Activated CD4-positive, alpha-beta memory T cell treated with anti-CD3 and anti-CD28 coated beads for 36 hours (primary cell): ENCODE measurements around the gene IQCN. TPM values are rescaled to one million over a fixed set of nuclear protein-coding genes. Genes with fewer than 3 reads are reported as not detected.
A peak's percentile ranks its signal among the peaks of the same experiment; 100 is the strongest.

Experiments
- CTCF ChIA-PET: fragments of 350-600 bp; sonication (Branson Sonifier 250); formaldehyde crosslinking; loops from one replicate; lab custom pipeline; 2021; ENCODE audit warnings: antibody characterized with exemption, inconsistent platforms; lab: Charles Lee
- POLR2A ChIA-PET: fragments of 350-600 bp; sonication (Branson Sonifier 250); formaldehyde crosslinking; loops from one replicate; lab custom pipeline; 2021; ENCODE audit warnings: antibody characterized with exemption; lab: Charles Lee
- DNase-seq: peaks from one replicate; pipeline ENCODE4 v3.0.0-alpha.2; 2020
- H3K27ac Mint-ChIP-seq: one replicate; pipeline ENCODE4 v1.8.0; 2021; ENCODE audit warnings: mixed read lengths
- H3K27me3 Mint-ChIP-seq: one replicate; pipeline ENCODE4 v1.8.0; 2021; ENCODE audit warnings: mixed read lengths
- H3K36me3 Mint-ChIP-seq: one replicate; pipeline ENCODE4 v1.8.0; 2021; ENCODE audit warnings: mixed read lengths
- H3K4me1 Mint-ChIP-seq: one replicate; pipeline ENCODE4 v1.8.0; 2021; ENCODE audit warnings: low read depth, mixed read lengths
- H3K4me3 Mint-ChIP-seq: one replicate; pipeline ENCODE4 v1.8.0; 2021; ENCODE audit warnings: mild to moderate bottlenecking, mixed read lengths
- H3K9me3 Mint-ChIP-seq: one replicate; pipeline ENCODE4 v1.8.0; 2021; ENCODE audit warnings: mixed read lengths
- intact Hi-C: fragments of 100-400 bp; cut with micrococcal nuclease; formaldehyde crosslinking; loops from one replicate; pipeline ENCODE4 v1.15.1; 2023
- total RNA-seq, 2 experiments: library from RNA; stranded (reverse); gene quantifications; one replicate each; pipeline ENCODE4 v1.2.3, GENCODE V29; 2021

IQCN gene
- total RNA-seq, 2 experiments from 2014 or later, result 0.36 to 0.39 TPM

DNA sequence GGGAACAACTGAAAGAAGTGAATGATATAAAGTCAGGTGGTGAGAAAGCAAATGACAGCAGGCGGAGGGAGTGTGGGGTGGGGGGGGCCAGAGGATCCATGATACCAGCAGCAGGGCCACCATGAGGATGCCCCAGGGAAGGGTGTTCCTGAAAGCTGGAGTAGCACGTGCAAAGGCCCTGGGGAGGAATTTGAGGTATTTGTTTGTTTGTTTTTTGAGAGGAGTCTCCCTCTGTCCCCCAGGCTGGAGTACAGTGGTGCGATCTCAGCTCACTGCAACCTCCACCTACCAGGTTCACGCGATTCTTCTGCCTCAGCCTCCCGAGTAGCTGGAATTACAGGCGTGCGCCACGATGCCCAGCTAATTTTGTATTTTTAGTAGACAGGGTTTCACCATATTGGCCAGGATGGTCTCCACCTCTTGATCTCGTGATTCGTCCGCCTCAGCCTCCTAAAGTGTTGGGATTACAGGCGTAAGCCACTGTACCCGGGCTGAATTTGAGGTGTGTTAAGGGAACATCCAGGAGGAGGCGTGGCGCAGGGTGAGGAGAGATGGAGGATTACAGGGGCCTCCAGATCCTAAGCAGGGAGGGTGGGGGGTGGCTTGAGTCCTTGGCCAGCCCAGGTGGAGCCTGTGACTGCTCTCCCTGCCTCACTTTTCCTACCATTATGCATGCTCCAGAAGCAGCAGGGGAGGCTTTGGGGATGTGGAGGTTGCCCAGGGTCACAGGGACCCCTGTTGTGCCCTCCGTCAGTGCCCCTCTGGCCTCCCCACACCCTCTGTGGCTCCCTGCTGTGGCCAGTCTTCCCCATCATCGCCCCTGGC is 19.6 kb upstream of the IQCN start:
- ChIA-PET POLR2A (interaction anchor here (0.8 to 6.5 kb wide), 7 partner anchors 9 to 125 kb away, joined by 3 to 416 read pairs (median 8); partner anchors contain the start of genes JUND, LSM4 and SSBP4), CTCF (interaction anchor here (1.3 to 7.9 kb wide), 3 partner anchors 9 to 29 kb away, joined by 3 to 151 read pairs (median 44); partner anchors contain the start of genes JUND and LSM4)
- intact Hi-C loops, result loop anchor here (1.0 to 10.0 kb wide), 2 partner anchors 10 to 199 kb away; partner anchors contain the start of gene MAST3
- Mint-ChIP-seq H3K9me3 (peaks cover 2% of the 10 kb centered on the region), H3K36me3 (peaks cover 12% of the 10 kb centered on the region), H3K27ac (peak overlapping the region; percentile 98), H3K4me1 (peaks cover 71% of the 10 kb centered on the region), H3K4me3 (peak overlapping the region; percentile 90), H3K27me3 (no peaks in the 10 kb centered on the region)
- DNase-seq, result no peak

DNA sequence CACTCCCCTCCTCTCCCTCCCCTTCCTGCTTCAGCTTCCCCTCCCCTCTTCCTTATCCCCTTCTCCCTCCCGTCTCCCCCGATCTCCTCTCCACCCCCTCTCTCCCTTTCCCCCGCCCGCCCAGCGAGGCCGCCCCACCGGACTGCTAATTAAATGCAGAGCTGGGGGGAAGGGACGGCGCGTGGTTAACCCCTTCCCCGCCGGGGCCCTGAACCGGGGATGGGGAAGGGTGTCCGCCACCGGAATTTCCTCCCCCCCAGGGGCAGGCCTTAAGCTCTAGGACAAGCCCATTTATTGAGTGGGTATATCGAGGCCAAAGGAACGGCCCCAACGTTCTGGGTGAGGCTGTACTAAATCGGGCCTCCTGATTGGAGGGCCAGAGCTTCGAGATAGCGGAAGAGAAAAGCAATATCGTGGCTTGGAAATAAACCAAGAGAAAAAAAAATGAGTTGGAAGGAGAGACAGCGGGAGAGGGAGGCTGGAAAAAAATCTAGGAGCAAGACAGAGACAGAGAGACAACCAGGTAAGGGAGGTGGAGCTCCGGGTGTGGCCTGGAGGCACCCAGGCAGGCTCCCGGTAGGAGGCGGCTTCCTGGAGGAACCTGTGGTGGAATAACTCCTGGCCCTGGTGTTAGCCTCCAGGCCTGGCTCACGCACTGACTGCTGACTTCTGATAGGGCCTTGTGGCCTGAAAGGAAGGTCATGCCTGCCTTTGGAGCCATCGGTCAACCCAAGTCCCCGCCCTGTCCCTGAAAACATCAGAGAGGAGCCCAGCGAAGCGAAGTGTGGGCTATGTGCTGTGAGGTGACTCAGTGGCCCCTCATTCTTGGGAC is 18.8 kb upstream of the IQCN start:
- no peaks in the 10 kb centered on the region for H3K27me3 Mint-ChIP-seq
- peaks cover 2% of the 10 kb centered on the region for H3K9me3 Mint-ChIP-seq
- H3K36me3 Mint-ChIP-seq, result peaks cover 12% of the 10 kb centered on the region
- peak overlapping the region; percentile 90 for H3K4me3 Mint-ChIP-seq
- peak; percentile 78 for DNase-seq
- peaks cover 71% of the 10 kb centered on the region for H3K4me1 Mint-ChIP-seq
- peak overlapping the region; percentile 98 for H3K27ac Mint-ChIP-seq
- ChIA-PET CTCF (interaction anchor here (1.0 to 7.9 kb wide), 6 partner anchors 10 to 295 kb away, joined by 3 to 151 read pairs (median 10); partner anchors contain the start of genes JUND and LSM4), POLR2A (interaction anchor here (0.8 to 6.5 kb wide), 8 partner anchors 8 to 126 kb away, joined by 3 to 416 read pairs (median 10); partner anchors contain the start of genes JUND, LSM4 and SSBP4)
- intact Hi-C loops, result loop anchor here (10.0 kb wide), 1 partner anchor 198 kb away; the partner anchor contains the start of gene MAST3

DNA sequence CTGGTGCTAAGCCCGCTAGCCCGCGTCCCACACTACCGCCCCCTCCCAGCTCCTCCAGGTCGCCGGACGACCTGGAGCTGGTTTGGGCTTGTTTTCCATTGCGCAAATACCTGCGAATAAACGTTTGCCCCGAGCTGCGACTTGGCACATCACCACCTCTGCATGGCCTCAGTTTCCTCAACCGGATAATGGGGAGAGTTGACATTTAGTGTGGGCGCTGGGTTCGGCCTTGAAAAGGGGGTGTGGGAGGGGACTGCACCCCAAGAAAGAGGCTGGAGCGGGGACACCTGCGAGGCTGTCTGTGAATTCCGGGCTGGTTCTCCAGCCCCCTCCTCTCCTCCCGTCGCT is 18.2 kb upstream of the IQCN start:
- Mint-ChIP-seq H3K27me3 (no peaks in the 10 kb centered on the region), H3K27ac (peak overlapping the region; percentile 98), H3K4me1 (peaks cover 69% of the 10 kb centered on the region), H3K36me3 (peaks cover 12% of the 10 kb centered on the region), H3K9me3 (peaks cover 2% of the 10 kb centered on the region), H3K4me3 (peak overlapping the region; percentile 90)
- ChIA-PET POLR2A (interaction anchor here (1.0 to 6.5 kb wide), 7 partner anchors 8 to 127 kb away, joined by 3 to 416 read pairs (median 11); partner anchors contain the start of genes JUND, LSM4 and SSBP4), CTCF (interaction anchor here (1.0 to 7.9 kb wide), 6 partner anchors 11 to 294 kb away, joined by 3 to 151 read pairs (median 10); partner anchors contain the start of genes JUND and LSM4)
- peak; percentile 64 for DNase-seq
- intact Hi-C loops, result loop anchor here (10.0 kb wide), 1 partner anchor 198 kb away; the partner anchor contains the start of gene MAST3

DNA sequence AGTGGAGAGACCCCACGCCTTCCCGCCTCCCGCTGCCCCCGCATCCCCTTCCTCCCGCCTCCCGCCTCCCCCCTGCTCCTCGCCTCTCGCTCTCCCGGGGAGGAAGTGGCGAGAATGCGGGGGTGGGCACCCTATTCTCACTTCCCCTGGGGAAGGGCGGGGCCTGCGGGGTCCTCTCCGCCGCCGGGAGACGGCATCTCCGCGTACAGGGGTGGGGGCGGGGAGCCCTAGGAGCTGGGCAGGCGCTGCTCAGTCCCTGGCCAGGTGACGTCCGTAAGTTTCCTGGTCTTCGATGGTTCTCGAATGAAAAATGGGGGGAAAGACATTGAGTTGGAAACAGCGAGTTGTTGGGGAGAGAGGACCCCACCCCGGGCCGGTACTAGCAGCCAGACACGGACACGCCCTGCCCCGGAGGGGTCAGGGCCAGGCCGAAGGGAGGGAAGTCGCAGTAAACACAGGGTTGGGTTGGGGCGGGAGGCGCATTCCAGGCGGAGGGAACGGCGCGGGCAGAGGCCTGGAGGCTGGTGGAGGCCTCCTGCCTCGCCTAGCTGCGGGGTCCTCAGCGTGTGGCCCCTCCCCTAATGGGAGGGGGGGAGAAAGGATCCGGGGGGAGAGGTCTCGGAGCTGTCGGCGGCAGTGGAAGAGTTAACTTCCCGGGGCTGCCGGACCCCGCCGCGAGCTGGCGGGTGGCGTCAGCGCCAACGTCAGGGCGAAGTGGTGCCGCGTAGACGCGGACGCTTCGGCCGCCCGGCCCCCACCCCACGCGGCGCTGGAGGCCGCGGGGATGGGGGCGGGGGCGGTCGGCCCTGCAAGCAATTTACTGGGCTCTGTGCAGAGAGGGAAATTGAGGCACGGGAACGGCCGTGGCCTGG is 17.6 kb upstream of the IQCN start:
- ChIA-PET POLR2A (interaction anchor here (1.1 to 6.5 kb wide), 5 partner anchors 12 to 30 kb away, joined by 4 to 416 read pairs (median 15); partner anchors contain the start of genes JUND and LSM4), CTCF (interaction anchor here (1.0 to 7.9 kb wide), 6 partner anchors 11 to 294 kb away, joined by 3 to 151 read pairs (median 10); partner anchors contain the start of genes JUND and LSM4)
- Mint-ChIP-seq H3K27me3 (no peaks in the 10 kb centered on the region), H3K9me3 (peaks cover 2% of the 10 kb centered on the region), H3K36me3 (peaks cover 11% of the 10 kb centered on the region), H3K4me1 (peaks cover 68% of the 10 kb centered on the region), H3K27ac (peak overlapping the region; percentile 98), H3K4me3 (peak overlapping the region; percentile 90)
- DNase-seq, result peak; percentile 96
- intact Hi-C loops, result loop anchor here (10.0 kb wide), 1 partner anchor 197 kb away; the partner anchor contains the start of gene MAST3

DNA sequence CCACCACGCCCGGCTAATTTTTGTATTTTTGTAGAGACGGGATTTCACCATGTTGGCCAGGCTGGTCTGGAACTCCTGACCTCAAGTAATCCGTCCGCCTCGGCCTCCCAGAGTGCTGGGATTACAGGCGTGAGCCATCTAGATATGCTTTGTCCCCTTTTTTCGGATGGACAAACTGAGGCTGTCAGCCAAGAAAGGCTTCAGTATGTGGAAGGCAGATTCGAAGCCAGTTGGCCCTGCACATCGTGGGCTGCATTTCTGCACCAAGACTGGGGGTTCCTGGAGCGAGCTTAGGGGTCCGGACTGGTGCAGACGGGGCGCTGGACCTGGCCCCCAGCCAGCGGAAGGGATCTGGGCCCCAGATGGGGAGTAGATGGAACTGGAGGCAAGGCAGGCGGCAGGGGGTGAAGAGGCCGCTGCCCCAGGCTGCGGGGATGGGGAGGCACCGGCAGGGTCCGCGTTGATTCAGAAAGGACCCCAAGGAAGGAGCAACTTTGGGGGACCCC is 16.8 kb upstream of the IQCN start:
- H3K36me3 Mint-ChIP-seq, result peaks cover 8% of the 10 kb centered on the region
- peak overlapping the region; percentile 98 for H3K27ac Mint-ChIP-seq
- peaks cover 2% of the 10 kb centered on the region for H3K9me3 Mint-ChIP-seq
- ChIA-PET CTCF (interaction anchor here (2.3 to 7.9 kb wide), 3 partner anchors 11 to 31 kb away, joined by 12 to 151 read pairs (median 44); partner anchors contain the start of genes JUND and LSM4), POLR2A (interaction anchor here (1.3 to 6.5 kb wide), 3 partner anchors 12 to 31 kb away, joined by 4 to 416 read pairs (median 97); partner anchors contain the start of gene JUND)
- no peaks in the 10 kb centered on the region for H3K27me3 Mint-ChIP-seq
- H3K4me1 Mint-ChIP-seq, result peaks cover 69% of the 10 kb centered on the region
- intact Hi-C loops, result loop anchor here (10.0 kb wide), 1 partner anchor 196 kb away; the partner anchor contains the start of gene MAST3
- DNase-seq, result peak; percentile 30
- peak overlapping the region; percentile 90 for H3K4me3 Mint-ChIP-seq

DNA sequence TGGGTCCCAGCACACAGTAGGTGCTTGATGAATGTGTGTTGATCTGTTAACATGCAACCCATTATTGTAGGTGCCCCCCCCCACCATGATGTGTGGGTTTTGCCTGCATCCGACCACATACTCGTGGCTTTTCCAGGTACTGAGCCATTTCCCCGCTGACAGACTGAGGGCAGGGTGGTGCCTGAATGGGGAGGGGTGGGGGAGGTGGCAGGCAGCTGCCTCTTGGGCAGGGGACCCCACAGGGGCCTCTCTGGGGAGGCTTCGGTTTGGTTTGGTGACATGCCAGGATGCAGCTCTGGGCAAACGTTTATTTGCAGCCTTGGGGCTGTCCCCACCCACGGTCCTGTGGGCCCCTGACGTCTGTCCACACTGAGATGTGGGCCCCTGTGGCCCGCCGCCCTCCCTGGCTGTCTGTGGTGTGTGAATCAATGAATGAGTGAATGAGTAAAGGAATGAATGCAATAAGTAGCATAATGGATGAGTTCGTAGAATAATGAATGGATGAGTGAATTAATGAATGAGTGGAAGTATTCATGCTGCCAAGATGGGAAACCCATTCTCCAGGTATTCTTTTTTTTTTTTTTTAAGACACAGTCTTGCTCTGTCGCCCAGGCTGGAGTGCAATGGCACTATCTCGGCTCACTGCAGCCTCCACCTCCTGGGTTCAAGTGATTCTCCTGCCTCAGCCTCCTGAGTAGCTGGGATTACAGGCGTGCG is 16.2 kb upstream of the IQCN start:
- H3K27ac Mint-ChIP-seq, result peak overlapping the region; percentile 98
- intact Hi-C loops, result loop anchor here (1.0 to 10.0 kb wide), 3 partner anchors 9 to 196 kb away; partner anchors contain the start of genes JUND and MAST3
- DNase-seq, result peak; percentile 98
- H3K4me3 Mint-ChIP-seq, result peak overlapping the region; percentile 90
- ChIA-PET CTCF (interaction anchor here (1.0 to 7.9 kb wide), 4 partner anchors 10 to 38 kb away, joined by 4 to 151 read pairs (median 26); partner anchors contain the start of genes JUND and LSM4), POLR2A (interaction anchor here (0.8 to 6.5 kb wide), 4 partner anchors 11 to 32 kb away, joined by 3 to 416 read pairs (median 50); partner anchors contain the start of gene JUND)
- peaks cover 69% of the 10 kb centered on the region for H3K4me1 Mint-ChIP-seq
- H3K27me3 Mint-ChIP-seq, result no peaks in the 10 kb centered on the region
- H3K36me3 Mint-ChIP-seq, result peaks cover 5% of the 10 kb centered on the region
- H3K9me3 Mint-ChIP-seq, result peaks cover 2% of the 10 kb centered on the region

DNA sequence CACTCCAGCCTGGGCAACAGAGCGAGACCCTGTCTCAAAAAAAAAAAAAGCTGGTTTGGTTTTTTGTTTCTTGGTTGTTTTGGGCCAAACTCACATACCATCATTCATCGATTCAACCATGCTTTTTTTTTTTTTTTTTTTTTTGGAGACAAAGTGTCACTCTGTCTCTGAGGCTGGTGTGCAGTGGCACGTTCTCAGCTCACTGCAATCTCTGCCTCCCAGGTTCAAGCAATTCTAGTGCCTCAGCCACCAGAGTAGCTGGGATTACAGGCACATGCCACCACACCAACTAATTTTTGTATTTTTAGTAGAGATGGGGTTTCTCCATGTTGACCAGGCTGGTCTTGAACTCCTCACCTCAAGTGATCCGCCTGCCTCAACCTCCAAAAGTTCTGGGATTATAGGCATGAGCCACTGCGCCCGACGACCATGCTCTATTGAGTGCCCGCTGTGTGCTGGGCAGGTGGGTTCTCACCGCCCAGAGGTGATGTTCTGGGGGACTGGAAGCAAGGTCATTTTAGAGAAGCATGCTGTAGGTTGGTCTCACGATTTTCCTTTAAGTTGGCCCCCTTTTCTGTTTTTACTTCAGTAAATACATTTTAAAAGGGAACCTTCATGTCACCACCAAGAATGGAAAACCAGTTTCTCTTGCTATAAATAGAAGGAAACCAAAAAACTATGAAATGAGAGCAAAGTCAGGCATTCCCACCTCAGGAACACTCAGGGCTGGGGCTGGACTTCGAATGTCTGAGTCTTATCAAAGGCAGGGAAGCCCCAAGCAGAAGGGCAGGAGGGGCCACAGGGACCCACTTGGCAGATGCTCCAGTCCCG is 15.4 kb upstream of the IQCN start:
- POLR2A ChIA-PET, result interaction anchor here (0.8 to 6.5 kb wide), 4 partner anchors 10 to 32 kb away, joined by 3 to 416 read pairs (median 50); partner anchors contain the start of gene JUND
- DNase-seq, result peak; percentile 42
- no peaks in the 10 kb centered on the region for H3K27me3 Mint-ChIP-seq
- peak overlapping the region; percentile 38 for H3K4me3 Mint-ChIP-seq
- intact Hi-C loops, result loop anchor here (1.0 to 10.0 kb wide), 3 partner anchors 8 to 195 kb away; partner anchors contain the start of genes JUND and MAST3
- CTCF ChIA-PET, result interaction anchor here (1.0 to 7.9 kb wide), 4 partner anchors 10 to 39 kb away, joined by 4 to 151 read pairs (median 26); partner anchors contain the start of genes JUND and LSM4
- peaks cover 71% of the 10 kb centered on the region for H3K4me1 Mint-ChIP-seq
- peak overlapping the region; percentile 98 for H3K27ac Mint-ChIP-seq
- peaks cover 2% of the 10 kb centered on the region for H3K9me3 Mint-ChIP-seq
- H3K36me3 Mint-ChIP-seq, result peaks cover 8% of the 10 kb centered on the region

DNA sequence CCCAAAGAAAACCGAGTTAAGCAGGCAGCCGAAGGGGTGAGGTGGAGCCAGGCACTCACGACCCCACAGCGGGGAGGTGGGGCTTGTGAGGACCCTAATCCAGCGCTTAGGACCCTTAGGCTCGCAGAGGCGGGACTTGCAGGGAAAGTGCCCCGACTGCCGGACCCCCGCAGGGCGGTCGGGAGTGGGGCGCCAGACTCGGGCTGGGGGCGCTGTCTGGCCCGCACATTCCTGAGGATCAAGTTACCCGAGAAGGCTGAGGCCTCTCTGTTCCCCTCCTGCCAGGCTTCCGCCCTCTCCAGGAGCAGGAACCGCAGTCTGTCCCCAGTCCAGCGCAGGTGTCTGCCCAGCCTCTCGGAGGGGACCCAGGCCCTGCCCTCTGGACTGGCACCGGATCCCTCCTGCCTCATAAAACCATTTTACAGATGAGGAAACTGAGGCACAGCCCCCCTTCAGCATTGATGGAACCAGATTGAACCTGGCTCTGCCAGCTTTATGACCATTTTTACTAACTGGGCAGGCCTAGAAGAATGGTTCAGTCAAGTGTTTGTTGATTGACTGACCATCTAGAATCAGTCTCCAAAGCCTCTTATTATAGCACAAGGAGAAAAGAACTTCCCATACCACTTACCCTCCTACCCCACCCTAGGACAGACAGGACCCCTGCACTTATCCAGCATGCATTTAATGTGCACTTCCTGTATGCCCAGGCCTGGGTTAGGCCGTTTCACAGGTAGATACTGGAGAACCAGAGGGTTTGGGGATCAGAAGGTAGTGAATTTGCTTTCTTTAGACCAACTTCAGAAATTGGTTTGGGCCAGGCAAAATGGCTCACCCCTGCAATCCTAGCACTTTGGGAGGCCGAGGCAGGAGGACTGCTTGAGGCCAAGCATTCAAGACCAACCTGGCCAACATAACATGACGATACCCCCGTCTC is 13.9 kb upstream of the IQCN start:
- intact Hi-C loops, result no loop called here
- peaks cover 6% of the 10 kb centered on the region for H3K36me3 Mint-ChIP-seq
- H3K9me3 Mint-ChIP-seq, result peaks cover 2% of the 10 kb centered on the region
- DNase-seq, result no peak
- ChIA-PET CTCF (interaction anchor here (2.2 to 7.9 kb wide), 3 partner anchors 8 to 41 kb away, joined by 8 to 151 read pairs (median 44); partner anchors contain the start of gene JUND), POLR2A (interaction anchor here (5.4 to 6.5 kb wide), 2 partner anchors 9 to 15 kb away, joined by 97 to 416 read pairs; partner anchors contain the start of gene JUND)
- peak overlapping the region; percentile 98 for H3K27ac Mint-ChIP-seq
- no peaks in the 10 kb centered on the region for H3K27me3 Mint-ChIP-seq
- peaks cover 66% of the 10 kb centered on the region for H3K4me1 Mint-ChIP-seq
- H3K4me3 Mint-ChIP-seq, result no peak overlapping the region
